ENCODE measurements around the gene PDK1.

DNA sequence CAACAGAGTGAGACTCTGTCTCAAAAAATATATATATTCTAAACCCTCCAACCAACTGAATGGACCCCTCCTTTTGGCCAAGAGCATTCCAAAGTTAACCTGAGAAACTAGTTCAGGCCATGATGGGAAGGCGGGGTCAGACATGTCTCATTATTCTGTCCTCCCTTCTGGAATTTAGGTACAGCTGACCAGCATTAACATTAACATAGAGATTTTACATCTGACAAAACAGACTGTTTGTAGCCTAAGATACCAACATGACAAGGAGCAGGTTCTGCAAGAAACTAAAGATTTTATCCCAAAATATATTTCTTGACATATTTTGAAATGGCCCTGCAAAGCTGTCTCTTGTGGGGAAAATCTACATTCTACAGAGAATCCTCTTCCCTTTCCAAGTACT is 6.8 kb upstream of the PDK1 start:
- TF ChIP-seq CTCF (conservative IDR thresholded peaks at IDR 0.05 in 1 of 2, IDR thresholded peaks at IDR 0.05 in 1 of 2; ENCODE audit: extremely low read depth in 1 of 2, insufficient read depth in 1 of 2, low read depth in 1 of 2, low read length in 2 of 2): no peak
- no peak for TF ChIP-seq EZH2 (IDR thresholded peaks at IDR 0.05; ENCODE audit: borderline replicate concordance, low read length)
